Measurements from ENCODE around the gene ARVCF.

DNA sequence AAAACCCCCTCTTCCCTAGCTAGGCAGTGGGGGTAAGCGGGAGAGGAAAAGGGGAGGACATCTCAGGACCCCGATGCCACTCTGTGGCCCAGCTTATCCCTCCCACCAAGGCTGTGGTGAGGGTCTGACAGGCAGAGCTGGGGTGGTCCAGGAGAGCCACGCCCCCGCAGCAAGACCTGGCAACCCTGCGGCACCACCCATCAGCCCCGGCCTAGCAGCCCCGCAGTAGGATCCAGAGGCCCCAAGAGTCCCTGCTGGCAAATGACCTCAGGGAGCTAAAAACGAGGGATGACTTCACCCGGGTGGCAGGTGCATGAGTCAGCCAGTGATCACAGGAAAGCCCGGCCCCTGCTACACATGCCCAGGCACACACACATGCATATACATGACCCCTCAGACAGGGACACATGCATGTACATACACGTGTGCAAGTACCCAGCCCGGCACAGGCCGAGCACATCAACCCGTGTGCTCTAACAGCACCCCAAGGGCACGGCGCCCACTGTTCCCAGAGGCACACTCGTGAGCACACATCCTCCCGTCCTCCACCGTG is 32.3 kb downstream of the ARVCF start:
- TF ChIP-seq CTCF (IDR thresholded peaks at IDR 0.05) (no peak), EP300 (IDR thresholded peaks at IDR 0.05) (no peak), POLR2AphosphoS5 (IDR thresholded peaks at IDR 0.05) (peak; percentile 30)

Measured in gastroesophageal sphincter (tissue), 3 donors.